Measurements from ENCODE around the gene MFNG.

GRCh38 chr22:37426706-37427134 is 59.5 kb downstream of the MFNG start:
- TF ChIP-seq CTCF (IDR thresholded peaks at IDR 0.05) (no peak), EZH2 (IDR thresholded peaks at IDR 0.05) (peak; percentile 43)

Data from neural progenitor cell (in vitro differentiated cells).